Hematopoietic multipotent progenitor cell treated with erythropoietin and hydrocortisone succinate and interleukin-3 and kit ligand, for 4 days (in vitro differentiated cells): Measurements from ENCODE around the gene ST14.

Source experiments
- DNase-seq: peaks from one replicate; pipeline ENCODE4 v3.0.0-alpha.2; 2015

The ST14 gene

DNA sequence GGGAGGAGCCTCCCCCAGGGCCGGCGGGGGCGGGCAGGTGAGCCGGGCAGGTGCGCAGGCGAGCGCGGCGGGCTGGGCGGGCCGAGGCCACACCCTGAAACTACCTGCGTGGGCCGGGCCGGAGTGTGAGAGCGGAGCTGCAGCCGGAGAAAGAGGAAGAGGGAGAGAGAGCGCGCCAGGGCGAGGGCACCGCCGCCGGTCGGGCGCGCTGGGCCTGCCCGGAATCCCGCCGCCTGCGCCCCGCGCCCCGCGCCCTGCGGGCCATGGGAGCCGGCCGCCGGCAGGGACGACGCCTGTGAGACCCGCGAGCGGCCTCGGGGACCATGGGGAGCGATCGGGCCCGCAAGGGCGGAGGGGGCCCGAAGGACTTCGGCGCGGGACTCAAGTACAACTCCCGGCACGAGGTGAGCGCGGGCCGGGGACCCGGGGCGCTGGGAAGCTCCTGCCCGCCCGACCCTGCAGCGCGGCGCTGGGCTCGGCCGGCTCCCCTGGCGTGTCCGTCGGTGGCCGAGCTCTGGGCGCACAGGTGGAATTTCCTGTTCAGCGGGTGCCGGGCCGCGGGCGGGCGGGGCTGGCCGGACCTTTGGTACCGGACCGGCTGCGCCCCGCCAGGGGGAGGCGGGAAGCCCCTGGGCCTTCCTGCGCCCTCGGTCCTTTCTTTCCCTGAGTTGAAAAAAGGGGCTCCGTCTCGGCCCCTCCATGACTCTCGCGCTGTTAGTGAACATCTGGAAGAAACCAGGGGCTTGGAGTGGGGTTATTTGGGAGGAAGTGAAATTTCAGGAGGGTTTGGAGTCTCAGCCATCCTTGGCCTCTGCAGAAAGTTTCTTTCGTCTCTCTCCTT, at the start of gene ST14:
ST14 (plus strand) TSS at position 126 of the 841 bp plus-strand sequence; CDS start at position 324, 198 bp downstream.
- DNase-seq, result peak; percentile 39

- DNase-seq, result no peak
Measured at GRCh38 chr11:130110339-130111108, 49.1 kb upstream of the ST14 start.

DNA sequence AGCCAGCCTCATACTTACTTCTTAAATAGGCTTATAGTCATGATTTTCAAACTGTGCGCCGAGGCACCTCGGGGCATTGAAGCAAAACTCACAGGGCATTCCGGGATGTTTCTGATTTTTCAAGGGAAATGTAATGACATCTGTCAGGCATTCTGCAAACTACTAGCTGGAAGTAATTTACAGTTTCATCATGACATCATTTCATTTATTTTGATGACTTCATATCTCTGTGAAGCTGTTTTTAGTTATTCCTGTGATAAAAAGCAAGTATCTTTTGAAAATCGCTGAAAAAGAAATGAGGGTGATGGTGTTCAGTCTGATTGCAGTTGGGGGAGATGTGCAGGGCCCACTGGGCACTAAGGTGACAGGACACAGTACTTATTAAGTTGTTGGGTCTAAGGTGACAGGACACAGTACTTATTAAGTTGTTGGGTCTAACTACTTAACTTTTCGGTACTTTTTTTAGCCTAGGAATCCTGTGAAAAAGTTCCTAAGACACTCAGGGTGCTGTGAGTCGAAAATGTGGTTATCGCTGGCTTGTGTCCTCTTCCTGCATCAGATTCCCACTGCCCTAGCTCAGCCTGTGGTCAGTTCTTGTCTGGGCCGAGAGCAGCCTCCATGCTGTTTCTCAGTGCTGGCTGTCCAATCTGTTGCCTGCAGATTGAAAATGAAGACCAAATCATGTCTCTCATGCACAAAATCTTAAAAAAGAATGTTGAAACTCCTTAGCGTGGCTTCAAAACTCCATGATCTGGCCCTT, 47.3 kb upstream of the ST14 start:
- DNase-seq, result no peak

DNA sequence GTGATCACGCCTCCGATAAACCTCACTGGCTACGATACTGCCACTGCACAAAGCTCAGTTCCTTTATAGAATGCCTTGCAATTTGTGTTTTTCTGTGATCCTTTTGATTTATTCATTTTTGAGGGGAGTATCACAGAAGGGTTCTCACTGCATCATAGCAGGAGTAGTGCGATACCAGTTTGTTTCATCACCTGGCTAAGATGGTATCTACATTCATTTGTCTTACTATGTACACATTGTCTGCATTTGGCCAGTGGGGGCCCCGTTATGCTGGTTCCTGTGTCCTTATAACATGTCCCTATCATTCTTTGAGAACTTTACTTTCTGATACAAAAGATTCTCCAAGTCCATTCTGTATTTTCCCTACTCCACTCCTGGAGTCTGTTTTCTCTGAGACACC, 45.3 kb upstream of the ST14 start:
- no peak for DNase-seq

GRCh38 chr11:130114726-130115125, 44.9 kb upstream of the ST14 start:
- no peak for DNase-seq

DNA sequence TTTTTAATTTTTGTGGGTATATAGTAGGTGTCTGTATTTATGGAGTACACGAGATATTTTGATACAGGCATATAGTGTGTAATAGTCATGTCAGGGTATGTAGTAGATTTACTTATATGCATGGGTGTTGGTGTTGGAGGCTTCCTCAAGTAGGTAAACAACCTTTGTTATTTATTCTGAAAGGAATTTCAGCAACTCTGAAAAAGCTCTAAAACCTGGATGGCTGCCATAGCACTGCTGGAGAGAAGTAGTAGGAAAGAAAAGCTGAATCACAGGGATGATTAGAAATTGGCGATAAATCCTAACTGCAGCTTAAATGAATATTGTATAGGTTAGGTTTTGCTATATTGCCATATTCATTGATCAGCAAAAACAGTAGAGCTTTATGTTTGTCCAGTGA, 44.4 kb upstream of the ST14 start:
- no peak for DNase-seq

DNA sequence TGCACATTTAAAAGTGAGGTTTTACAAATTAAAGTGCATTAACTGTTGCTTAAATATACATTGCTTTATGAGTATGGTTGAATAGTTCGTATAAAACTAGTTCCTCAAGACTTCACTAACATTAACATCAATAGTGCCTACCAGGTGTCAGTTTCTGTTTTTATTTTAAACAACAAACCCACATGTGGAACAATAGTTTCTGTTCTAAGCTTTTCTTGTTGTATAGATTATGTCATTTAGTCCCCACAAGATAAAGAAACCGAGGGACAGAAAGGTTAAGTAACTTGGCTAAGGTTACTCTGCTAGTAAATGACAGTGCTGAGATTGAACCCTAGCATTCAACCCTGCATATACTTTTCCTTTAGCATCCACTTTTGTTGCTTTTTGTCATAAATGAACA, 41.4 kb upstream of the ST14 start:
- no peak for DNase-seq

DNA sequence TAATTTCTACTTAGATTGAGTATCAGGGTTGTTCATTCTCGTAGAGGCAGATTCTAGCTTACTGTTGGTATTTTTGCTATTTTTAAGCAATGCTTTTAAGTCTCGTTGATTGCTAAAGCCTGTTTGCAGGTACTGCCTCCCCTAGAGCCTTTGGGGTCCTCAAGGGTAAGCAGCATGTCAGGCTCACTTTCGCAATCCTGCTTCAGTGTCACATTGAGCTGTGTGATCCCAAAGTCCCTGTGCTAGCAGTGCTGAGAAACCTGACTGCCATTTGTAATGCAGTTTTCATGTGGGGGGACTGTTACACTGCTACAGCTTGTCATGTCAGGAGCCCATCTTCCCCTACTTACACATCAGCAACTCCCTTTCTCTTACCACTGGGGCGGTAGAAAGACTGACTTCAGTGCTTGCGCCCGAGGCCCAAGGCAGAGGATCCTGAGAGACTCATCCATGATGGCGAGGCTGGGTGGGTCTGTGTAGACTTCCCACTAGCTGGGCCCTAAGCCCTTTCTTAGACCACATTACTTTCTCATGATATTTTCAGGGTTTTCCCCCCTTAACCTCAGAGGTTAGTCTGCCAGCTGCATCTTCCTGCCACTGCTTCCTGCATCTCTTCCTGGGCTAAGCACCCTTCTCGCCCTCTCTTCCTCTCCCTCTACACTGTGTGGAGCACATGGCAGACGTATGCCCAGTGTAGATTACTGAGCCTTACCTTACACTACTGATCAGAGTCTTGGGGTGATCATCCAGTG, 40.8 kb upstream of the ST14 start:
- DNase-seq, result peak; percentile 31

DNA sequence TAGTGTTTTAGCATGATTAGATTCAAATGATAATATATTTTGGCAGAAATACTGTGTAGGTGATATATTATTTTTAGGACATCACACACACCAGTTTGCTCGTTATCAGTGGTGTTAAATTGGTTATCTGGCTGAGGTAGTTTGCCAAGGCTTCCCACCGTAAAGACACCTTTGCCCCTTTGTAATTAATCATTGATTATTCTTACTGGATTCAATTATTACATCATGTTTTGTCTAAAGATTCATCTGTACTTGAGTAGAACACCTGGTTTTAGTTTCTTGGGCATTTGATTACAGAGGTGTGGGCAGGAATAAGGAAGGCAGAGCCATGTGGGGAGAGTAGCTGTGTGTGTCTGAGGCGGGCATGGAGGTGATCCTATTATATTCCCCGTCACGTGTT, 39.5 kb upstream of the ST14 start:
- no peak for DNase-seq

GRCh38 chr11:130121445-130121978, 38.1 kb upstream of the ST14 start:
- DNase-seq, result no peak

GRCh38 chr11:130122141-130122575, 37.4 kb upstream of the ST14 start:
- no peak for DNase-seq

DNA sequence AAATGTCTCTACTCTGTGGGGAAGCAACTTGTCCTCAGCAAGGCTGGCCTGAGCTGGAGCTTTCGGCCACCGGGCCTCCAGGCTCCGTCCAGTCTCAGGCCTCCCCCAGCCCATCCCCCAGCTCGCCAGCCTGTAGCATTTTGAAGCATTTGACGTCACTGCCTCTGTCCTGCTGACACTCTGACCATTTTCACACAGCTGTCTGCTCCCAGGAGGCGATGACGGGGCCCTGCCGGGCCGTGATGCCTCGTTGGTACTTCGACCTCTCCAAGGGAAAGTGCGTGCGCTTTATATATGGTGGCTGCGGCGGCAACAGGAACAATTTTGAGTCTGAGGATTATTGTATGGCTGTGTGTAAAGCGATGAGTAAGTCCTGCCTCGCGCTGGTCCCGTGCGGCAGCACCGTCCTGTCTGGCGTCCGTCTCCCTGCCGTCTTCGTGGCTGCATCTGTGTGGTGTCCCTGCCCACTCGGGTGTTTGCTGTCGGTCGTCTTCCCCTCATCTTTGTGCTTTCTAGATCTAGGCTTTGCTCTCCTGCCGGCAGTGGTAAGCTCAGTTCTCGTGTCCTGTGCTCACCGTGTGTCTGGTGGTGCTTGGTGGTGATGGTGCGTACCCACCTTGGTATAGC, 36.1 kb upstream of the ST14 start:
- DNase-seq, result no peak

GRCh38 chr11:130124096-130124495, 35.5 kb upstream of the ST14 start:
- DNase-seq, result peak; percentile 79

DNA sequence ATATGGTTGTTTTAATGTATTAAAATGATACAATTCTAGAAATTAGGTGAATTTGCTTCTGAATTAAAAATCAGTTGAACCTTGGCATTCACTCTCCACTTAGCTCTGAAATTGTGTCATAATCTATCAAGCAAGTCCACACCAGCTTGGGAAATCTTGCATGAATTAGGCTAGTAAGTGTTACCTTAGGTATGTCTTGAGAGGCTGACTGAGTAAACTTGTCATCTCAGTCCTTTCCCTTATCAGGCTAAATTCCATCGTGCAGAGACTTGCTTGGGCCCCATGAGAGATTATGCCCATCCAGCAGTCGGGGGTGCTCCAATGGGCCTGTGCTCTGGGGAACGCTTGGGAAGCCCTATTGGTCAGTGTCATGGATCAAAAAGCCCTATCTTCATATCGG, 33.9 kb upstream of the ST14 start:
- DNase-seq, result no peak

GRCh38 chr11:130126516-130126915, 33.1 kb upstream of the ST14 start:
- DNase-seq, result no peak

DNA sequence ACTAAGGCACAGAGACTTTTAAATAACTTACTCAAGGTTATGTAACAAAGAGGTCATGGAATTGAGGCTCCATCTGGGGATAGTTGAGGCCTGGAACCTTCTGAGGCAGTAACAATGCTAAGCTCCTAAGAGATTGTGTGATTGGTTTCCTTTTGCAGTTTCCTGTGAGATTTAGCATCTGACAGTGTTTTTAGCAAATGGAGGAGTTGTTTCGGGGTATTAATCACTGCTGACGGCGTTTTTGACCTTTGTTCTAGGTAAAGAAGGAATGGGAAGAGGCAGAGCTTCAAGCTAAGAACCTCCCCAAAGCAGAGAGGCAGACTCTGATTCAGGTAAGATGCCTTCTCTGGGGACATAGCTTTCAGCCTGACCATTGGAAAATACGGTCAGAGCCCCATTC, 32.1 kb upstream of the ST14 start:
- no peak for DNase-seq

DNA sequence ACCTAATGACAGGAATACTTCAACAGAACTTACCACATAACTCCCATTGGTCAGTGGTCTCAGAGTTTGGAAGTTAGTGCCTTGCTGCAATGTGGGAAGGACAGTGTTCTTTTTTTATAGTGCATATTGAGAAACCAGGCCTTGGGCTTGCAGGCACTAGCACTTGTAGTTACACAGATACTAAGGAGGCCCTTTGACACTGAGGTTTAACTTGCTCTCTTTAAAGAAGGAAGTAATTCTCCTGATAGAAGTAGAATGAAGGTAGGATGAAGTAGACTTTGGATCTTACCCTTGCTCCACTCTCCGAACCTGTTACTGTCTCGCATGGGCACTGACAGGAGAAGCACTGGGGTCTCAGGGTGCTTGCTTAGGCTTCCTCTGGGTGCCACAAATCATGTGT, 31.0 kb upstream of the ST14 start:
- no peak for DNase-seq

- no peak for DNase-seq
Measured at GRCh38 chr11:130129922-130130321, 29.7 kb upstream of the ST14 start.

DNA sequence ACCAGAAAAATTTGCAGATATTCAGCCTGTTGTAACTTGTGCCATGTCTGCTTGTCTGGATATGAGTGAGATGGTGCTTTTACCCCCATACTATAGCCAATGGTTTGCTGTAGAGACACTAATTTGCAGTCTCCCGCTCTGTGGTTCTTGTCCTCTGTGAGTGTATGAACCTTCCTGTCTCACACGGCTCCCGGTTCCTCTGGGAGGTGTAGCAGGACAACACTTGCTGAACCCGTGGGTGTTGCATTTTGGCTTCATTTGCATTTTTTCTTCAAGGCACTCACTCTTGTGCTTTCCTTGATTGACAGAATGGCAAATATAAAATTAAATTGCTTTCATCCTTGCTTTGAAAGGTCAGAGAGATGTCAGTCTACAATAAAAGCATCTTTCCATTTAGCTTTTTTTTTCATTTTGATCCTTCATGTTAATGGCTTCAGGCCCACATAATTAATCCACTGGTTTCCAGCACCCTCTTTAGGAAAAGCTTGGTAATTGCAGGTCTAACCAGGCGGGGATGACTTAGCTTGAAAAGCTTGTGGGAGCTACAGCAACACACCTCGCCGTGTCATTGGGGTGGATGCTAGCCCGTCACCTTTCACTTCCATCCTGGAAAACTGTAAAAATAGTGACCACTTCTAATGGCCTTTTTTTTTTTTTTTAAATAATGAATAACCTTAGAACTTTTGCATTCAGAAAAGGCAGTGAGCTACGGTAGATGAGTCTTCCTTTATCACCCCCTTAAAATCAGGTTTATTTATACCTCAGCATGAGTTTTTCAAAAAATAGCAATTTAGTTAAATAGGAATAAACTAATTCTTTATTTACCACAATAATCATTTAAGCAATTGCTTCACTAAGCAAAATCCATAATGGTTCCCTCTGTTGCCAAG, 27.4 kb upstream of the ST14 start:
- DNase-seq, result peak; percentile 89

DNA sequence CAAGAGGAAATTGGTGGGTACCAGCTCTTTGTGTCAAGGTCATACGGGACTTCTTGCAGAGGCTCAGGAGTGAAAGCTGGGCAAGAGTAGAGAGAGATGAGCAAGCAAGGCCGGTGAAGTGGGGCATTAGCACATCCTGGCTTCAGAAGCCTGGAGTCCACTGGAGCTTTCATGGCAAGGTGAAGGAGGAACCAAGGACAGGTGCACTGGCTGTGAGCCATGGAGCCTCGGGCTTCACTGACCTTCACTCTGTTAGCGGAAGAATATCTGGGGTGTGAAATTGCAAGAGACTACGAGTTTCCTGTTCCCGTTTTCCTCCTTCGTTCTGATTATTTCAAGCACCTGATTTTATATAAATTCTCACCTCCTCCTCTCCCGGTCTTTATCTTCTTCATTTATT, 25.9 kb upstream of the ST14 start:
- DNase-seq, result no peak

GRCh38 chr11:130136107-130136506, 23.5 kb upstream of the ST14 start:
- DNase-seq, result no peak
